DND-41 (cell line): Measurements from ENCODE around the gene DBNDD2.

Source experiments
- ATAC-seq: fragments of 200-7000 bp; cut with Tn5 transposase; 3 replicates; pipeline ENCODE4 v1.9.1; 2021; ENCODE audit warnings: low read depth; ENCODE audit not compliant: insufficient read depth
- DNase-seq: peaks from one replicate; pipeline ENCODE4 v3.0.0-alpha.2; 2020
- H2AFZ ChIP-seq: 2 replicates; pipeline ENCODE4 v1.6.0; 2012; ENCODE audit warnings: low read depth, low read length
- H3K27ac ChIP-seq: 2 replicates; pipeline ENCODE4 v1.5.1; 2012; ENCODE audit warnings: low read length, inconsistent platforms
- H3K27me3 ChIP-seq: fragments of 200-600 bp; sonication (generic); 2 replicates; pipeline ENCODE4 v1.6.0; 2012; ENCODE audit warnings: low read length, mild to moderate bottlenecking, inconsistent platforms; ENCODE audit not compliant: insufficient read depth, poor library complexity
- H3K36me3 ChIP-seq: 2 replicates; pipeline ENCODE4 v1.5.1; 2012; ENCODE audit warnings: low read length, inconsistent platforms; ENCODE audit not compliant: insufficient read depth
- H3K4me1 ChIP-seq: 2 replicates; pipeline ENCODE4 v1.5.1; 2012; ENCODE audit warnings: mild to moderate bottlenecking, low read length; ENCODE audit not compliant: insufficient read depth
- H3K4me2 ChIP-seq: 2 replicates; pipeline ENCODE4 v1.6.0; 2012; ENCODE audit warnings: mild to moderate bottlenecking, moderate library complexity, low read length, inconsistent platforms; ENCODE audit not compliant: insufficient read depth
- H3K4me3 ChIP-seq, 2 experiments: fragments of 200-600 bp in 1 of 2; shearing (Covaris generic) in 1 of 2; 2 replicates each; pipeline ENCODE4 v1.5.1; 2012 to 2016; ENCODE audit warnings: inconsistent platforms in 2 of 2, low read length in 2 of 2, mild to moderate bottlenecking in 2 of 2, low read depth in 1 of 2, moderate library complexity in 1 of 2
- H3K79me2 ChIP-seq: 2 replicates; pipeline ENCODE4 v1.6.0; 2012; ENCODE audit warnings: low read length, inconsistent platforms; ENCODE audit not compliant: insufficient read depth
- H3K9ac ChIP-seq: 2 replicates; pipeline ENCODE4 v1.6.0; 2012; ENCODE audit warnings: low read depth, mild to moderate bottlenecking, inconsistent platforms, low read length, moderate library complexity
- H3K9me3 ChIP-seq: 2 replicates; pipeline ENCODE4 v1.5.1; 2012; ENCODE audit warnings: low read length, moderate library complexity, mild to moderate bottlenecking, inconsistent platforms; ENCODE audit not compliant: insufficient read depth, severe bottlenecking
- H4K20me1 ChIP-seq: 2 replicates; pipeline ENCODE4 v1.6.0; 2012; ENCODE audit warnings: low read length; ENCODE audit not compliant: insufficient read depth
- EZH2 ChIP-seq: IDR thresholded peaks from 3 replicates; pipeline ENCODE4 v1.6.1; 2012; ENCODE audit warnings: borderline replicate concordance, low read depth, mild to moderate bottlenecking, moderate library complexity, low read length, inconsistent platforms; ENCODE audit not compliant: severe bottlenecking
- TF ChIP-seq, protein P1 (sequence below): IDR thresholded peaks from 2 replicates; pipeline ENCODE4 v1.5.1; 2012; ENCODE audit warnings: borderline replicate concordance, low read length, moderate library complexity, mild to moderate bottlenecking; ENCODE audit not compliant: poor library complexity, severe bottlenecking; ENCODE audit errors: extremely low read depth

The DBNDD2 gene

DNA sequence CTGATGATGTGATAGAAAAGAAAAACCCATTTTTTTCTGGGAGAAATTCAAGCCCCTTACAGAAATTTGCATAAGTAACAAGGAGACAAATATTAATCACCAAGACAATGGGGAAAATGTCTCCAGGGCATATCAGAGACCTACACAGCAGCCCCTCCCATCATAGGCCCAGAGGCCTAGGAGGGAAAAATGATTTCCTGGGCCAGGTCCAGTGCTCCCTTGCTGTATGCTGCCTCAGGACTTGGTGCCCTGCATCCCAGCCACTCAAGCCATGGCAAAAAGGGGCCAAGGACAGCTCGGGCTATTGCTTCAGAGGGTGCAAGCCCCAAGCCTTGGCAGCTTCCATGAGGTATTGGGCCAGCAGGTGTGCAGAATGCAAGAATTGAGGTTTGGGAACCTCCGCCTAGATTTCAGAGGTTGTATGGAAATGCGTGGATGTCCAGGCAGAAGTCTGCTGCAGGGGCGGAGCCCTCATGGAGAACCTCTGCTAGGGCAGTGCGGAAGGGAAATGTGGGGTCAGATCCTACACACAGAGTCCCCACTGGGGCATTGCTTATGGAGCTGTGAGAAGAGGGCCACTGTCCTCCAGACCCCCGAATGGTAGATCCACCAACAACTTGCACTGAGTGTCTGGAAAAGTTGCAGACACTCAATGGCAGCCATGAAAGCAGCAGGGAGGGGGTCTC lies 7.6 kb upstream of the DBNDD2 start:
- no peaks in the 10 kb centered on the region for H3K79me2 ChIP-seq
- H3K27me3 ChIP-seq, result no peaks in the 10 kb centered on the region
- ATAC-seq, result no peak
- peaks cover 3% of the 10 kb centered on the region for H3K4me1 ChIP-seq
- H3K9ac ChIP-seq, result no peak overlapping the region
- peak; percentile 29 for DNase-seq
- H3K27ac ChIP-seq, result no peak overlapping the region
- no peak for TF ChIP-seq EZH2
- peaks cover 23% of the 10 kb centered on the region for H3K9me3 ChIP-seq
- H3K36me3 ChIP-seq, result no peaks in the 10 kb centered on the region
- H2AFZ ChIP-seq, result no peak overlapping the region
- H3K4me3 ChIP-seq, result no peak overlapping the region
- no peak overlapping the region for H3K4me2 ChIP-seq
- no peaks in the 10 kb centered on the region for H4K20me1 ChIP-seq

DNA sequence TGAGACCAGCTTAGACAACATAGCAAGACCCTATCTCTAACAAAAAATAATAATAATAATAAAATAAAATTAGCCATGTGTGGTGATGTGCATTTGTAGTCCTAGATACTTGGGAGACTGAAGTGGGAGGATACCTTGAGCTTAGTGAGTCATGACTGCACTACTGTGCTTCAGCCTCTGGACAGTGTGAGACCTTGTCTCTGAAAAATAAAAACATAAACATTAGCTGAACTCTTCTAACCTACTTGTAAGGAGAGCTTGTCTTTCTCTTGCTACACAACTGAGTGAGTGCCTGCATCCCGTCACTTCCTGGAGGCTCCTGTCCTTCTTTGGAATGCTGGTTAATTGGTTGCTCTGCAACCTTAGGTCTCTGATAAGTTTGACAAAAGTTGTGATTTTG lies 5.1 kb upstream of the DBNDD2 start:
- Histone ChIP-seq H3K4me2 (no peak overlapping the region), H4K20me1 (no peaks in the 10 kb centered on the region), H3K79me2 (peaks cover 20% of the 10 kb centered on the region), H3K27ac (no peak overlapping the region), H3K9ac (no peak overlapping the region), H3K4me1 (peaks cover 25% of the 10 kb centered on the region), H2AFZ (no peak overlapping the region), H3K36me3 (peaks cover 5% of the 10 kb centered on the region; the same call in 1 of the 2 replicates), H3K4me3 (no peak overlapping the region), H3K9me3 (peaks cover 23% of the 10 kb centered on the region), H3K27me3 (no peaks in the 10 kb centered on the region)
- TF ChIP-seq, protein P1, sequence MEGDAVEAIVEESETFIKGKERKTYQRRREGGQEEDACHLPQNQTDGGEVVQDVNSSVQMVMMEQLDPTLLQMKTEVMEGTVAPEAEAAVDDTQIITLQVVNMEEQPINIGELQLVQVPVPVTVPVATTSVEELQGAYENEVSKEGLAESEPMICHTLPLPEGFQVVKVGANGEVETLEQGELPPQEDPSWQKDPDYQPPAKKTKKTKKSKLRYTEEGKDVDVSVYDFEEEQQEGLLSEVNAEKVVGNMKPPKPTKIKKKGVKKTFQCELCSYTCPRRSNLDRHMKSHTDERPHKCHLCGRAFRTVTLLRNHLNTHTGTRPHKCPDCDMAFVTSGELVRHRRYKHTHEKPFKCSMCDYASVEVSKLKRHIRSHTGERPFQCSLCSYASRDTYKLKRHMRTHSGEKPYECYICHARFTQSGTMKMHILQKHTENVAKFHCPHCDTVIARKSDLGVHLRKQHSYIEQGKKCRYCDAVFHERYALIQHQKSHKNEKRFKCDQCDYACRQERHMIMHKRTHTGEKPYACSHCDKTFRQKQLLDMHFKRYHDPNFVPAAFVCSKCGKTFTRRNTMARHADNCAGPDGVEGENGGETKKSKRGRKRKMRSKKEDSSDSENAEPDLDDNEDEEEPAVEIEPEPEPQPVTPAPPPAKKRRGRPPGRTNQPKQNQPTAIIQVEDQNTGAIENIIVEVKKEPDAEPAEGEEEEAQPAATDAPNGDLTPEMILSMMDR, result no peak
- no peak for TF ChIP-seq EZH2
- ATAC-seq, result no peak
- DNase-seq, result no peak

DNA sequence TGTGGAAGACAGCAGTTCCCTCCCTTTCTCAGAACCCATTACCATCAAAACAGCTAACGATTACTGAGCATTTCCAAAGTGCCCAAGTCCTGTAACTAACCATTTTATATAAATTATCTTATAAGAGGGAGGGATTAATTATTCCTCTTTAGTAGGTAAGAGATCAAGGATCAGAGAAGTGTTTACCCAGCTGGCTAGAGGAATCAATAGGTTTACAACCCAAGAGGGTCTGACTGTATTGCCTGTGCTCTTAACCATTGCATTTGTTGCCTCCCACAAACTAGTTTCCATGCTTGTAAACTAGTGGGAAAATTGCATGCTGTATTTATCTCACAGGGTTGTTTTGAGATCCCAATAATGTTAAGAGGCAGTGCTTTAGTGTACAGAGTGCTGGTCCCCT lies 3.7 kb upstream of the DBNDD2 start:
- no peak overlapping the region for H3K4me3 ChIP-seq
- ATAC-seq (no peak), DNase-seq (no peak)
- peaks cover 22% of the 10 kb centered on the region for H3K79me2 ChIP-seq
- peaks cover 18% of the 10 kb centered on the region for H3K36me3 ChIP-seq
- peaks cover 23% of the 10 kb centered on the region for H3K9me3 ChIP-seq
- no peak overlapping the region for H2AFZ ChIP-seq
- H3K4me2 ChIP-seq, result no peak overlapping the region
- no peak overlapping the region for H3K9ac ChIP-seq
- TF ChIP-seq, protein P1, result no peak
- no peak for TF ChIP-seq EZH2
- no peaks in the 10 kb centered on the region for H4K20me1 ChIP-seq
- H3K4me1 ChIP-seq, result peaks cover 32% of the 10 kb centered on the region
- no peak overlapping the region for H3K27ac ChIP-seq
- no peaks in the 10 kb centered on the region for H3K27me3 ChIP-seq

DNA sequence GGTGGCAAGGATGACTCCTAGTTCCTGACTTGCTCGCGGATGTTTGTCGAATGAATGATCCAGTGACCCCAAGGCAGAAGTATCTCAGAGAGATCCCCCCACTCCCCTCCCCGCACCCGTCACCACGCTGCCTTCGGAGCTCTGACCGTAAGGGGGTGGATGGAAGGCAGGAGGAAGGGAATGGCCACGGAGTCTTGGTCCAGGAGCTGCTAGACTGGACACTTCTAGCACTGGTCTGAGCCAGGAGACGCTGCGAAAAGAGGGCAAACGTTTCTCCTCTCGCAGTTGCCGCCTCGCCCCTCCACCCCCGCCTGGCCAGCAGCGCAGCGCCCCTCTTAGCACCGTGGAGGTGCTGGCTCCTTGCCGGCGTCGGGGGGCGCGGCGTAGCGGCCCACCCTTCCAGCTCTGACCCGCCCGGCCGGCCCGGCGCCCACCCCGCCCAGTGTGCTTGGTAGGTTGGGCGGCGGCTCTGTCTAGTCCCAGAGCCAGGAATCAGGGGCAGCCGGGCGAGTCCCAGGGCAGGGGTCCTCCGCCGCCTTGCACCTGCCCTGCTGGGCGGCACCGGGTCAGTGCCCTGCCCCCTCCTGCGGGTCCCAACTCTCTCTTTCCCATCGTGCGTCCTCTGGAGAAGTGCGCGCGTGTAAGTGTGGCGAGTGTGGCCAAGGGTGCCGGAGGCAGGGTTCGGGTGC lies 2.4 kb upstream of the DBNDD2 start:
- H3K27ac ChIP-seq, result peak overlapping the region; percentile 89
- TF ChIP-seq EZH2, result no peak
- TF ChIP-seq, protein P1, result no peak
- DNase-seq (no peak), ATAC-seq (peak; percentile 56)
- H3K4me2 ChIP-seq, result peak overlapping the region; percentile 100
- H3K9me3 ChIP-seq, result peaks cover 13% of the 10 kb centered on the region
- H3K4me1 ChIP-seq, result peaks cover 32% of the 10 kb centered on the region
- peaks cover 31% of the 10 kb centered on the region for H3K36me3 ChIP-seq
- H2AFZ ChIP-seq, result peak overlapping the region; percentile 100
- H4K20me1 ChIP-seq, result no peaks in the 10 kb centered on the region
- H3K27me3 ChIP-seq, result no peaks in the 10 kb centered on the region
- peak overlapping the region; percentile 96 for H3K9ac ChIP-seq
- H3K4me3 ChIP-seq, result peak overlapping the region; percentile 79 to 98
- peaks cover 22% of the 10 kb centered on the region for H3K79me2 ChIP-seq
